Measurements from ENCODE around the gene EXOC4.
A peak's percentile ranks its signal among the peaks of the same experiment; 100 is the strongest.
"Not testable (repeated sequence)": the region's sequence is repeated elsewhere in the genome, so short reads cannot be mapped to it uniquely, and the experiment has no call there.

The EXOC4 gene

DNA sequence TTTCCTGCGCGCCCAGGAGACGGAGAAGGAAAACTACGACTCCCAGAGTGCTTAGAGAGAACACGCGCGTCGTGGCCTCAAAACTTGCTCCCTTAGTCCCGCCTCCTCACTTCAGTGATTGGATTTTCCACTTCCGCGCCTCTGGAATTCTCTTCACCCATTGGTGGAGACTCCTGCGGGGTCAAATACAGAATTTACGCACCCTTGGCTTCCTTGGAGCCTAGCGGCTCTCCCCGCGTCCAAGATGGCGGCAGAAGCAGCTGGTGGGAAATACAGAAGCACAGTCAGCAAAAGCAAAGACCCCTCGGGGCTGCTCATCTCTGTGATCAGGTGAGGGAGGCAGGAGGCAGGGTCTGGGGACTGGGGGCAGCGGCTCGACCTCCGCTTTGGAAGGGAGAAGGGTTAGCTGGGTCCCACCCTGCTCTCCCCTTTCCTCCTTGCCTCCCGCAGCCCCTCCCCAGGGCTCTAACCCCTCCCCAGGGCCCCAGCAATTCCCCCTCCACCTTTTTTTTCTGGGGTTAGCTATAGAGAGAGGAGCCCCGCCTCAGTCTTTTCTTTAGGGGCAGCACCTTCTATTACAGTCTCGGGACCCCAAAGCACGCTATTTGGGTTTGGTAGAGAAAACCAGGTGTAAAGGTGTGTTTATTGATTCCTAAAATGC lies at the start of gene EXOC4:
Gene EXOC4, plus strand, starts transcription at position 221 of the 661 bp plus-strand sequence.
- peak; percentile 97 for DNase-seq

DNA sequence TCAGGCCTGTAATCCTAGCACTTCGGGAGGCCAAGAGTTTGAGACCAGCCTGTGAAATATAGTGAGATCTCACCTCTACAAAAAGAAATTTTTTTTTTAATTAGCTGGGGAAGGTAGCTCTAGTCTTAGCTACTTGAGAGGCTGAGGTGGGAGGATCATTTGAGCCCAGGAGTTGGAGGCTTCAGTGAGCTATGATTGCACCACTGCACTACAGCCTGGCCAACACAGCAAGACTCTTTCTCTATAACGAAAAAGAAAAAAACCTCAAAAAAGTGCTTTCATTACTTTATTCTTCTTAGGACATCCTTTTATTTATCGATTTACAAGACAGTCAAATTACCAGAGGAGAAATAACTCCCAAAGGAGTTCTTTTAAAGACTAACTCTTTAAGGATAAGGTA lies 49.4 kb upstream of the EXOC4 start:
- no peak for DNase-seq

DNA sequence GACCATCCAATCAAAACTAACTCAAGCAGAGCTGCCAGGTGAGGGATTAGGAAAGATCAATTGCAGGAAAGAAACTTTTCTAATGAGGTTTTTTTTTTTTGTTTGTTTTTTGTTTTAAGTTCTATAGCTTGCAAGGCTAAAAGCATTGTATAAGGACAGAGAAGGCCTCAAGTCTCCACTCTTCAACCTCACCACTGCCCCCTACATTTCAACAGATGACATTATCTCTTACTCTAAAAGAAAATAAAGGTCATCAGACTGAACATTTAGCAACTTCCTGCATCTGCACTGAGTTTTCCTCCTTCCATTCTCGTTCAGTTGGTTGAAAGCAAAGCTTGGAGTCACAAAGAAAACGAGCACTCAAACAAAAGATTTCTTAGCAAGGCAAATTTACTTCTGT lies 45.2 kb upstream of the EXOC4 start:
- DNase-seq: no peak

DNA sequence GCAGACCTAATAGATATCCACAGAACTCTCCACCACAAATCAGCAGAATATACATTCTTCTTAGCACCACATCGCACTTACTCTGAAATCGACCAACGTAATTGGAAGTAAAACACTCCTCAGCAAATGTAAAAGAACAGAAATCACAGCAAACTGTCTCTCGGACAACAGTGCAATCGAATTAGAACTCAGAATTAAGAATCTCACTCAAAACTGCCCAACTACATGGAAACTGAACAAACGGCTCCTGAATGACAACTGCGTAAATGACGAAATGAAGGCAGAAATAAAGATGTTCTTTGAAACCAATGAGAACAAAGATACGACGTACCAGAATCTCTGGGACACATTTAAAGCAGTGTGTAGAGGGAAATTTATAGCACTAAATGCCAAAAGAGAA lies 42.1 kb upstream of the EXOC4 start:
- DNase-seq: not testable (repeated sequence)

DNA sequence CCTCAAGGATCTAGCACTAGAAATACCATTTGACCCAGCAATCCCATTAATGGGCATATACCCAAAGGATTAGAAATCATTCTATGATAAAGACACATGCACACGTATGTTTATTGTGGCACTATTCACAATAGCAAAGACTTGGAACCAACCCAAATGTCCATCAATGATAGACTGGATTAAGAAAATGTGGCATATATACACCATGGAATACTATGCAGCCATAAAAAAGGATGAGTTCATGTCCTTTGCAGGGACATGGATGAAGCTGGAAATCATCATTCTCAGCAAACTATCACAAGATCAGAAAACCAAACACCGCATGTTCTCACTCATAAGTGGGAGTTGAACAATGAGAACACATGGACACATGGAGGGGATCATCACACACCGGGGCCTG lies 39.1 kb upstream of the EXOC4 start:
- DNase-seq: not testable (repeated sequence)

DNA sequence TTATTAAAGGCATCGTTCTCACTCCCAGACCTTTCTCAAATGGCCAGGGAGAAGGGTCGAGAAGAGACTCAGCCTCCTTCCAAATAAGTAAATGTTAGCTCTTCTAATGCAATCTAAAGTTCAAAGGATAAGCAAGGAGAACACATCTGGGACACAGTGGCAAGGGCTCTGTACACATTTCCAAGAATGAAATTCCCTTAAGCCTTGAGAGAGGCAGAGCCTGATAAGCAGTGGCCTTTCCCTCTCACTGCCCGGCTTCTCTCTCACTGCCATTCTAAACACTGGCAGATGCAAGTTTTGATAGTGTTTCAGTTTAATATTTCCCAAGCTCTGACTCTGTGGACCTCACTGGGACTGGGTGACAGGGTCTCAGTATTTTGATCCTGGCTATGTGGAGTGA lies 35.1 kb upstream of the EXOC4 start:
- DNase-seq: no peak

DNA sequence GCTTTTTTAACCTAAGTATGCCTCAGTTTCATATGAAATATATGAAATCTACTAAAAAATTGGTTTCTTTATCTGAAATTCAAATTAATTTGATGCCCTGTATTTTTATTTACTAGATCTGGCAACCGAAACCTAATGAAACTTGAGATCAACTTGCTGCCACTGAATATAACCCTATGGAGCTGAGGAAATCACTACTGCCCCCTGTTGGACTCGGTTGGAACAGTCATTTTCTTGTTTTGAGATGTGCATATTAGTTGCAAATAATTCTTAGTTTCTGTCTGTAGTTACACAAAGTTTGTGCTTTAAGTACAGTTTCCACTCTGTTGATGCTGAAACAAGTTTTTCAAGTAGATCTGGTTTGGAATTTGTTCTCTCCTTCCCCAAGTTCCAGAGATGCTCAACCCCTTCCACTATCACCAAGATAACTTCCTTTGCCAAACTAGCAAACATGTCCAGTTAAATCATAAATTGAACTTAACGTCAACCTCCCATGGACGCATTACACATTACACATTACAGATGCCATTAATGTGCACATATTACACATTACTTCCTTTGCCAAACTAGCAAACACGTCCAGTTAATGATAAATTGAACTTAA lies 22.2 kb upstream of the EXOC4 start:
- peak; percentile 26 for DNase-seq

DNA sequence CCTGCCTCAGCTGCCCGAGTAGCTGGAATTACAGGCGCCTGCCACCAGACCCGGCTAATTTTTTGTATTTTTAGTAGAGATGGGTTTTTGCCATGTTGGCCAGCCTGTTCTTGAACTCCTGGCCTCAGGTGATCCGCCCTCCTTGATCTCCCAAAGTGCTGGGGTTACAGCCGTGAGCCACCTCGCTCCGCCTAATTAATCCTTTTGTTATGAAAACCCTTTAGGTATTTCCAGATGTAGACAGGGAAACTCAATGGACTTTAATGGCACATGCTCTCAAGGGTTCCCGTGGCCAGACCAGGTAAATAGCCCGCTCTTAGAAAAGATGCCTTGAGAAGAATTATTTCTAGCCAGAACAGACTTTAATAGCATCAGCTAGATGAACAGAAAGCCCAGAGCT lies 19.7 kb upstream of the EXOC4 start:
- DNase-seq: no peak

DNA sequence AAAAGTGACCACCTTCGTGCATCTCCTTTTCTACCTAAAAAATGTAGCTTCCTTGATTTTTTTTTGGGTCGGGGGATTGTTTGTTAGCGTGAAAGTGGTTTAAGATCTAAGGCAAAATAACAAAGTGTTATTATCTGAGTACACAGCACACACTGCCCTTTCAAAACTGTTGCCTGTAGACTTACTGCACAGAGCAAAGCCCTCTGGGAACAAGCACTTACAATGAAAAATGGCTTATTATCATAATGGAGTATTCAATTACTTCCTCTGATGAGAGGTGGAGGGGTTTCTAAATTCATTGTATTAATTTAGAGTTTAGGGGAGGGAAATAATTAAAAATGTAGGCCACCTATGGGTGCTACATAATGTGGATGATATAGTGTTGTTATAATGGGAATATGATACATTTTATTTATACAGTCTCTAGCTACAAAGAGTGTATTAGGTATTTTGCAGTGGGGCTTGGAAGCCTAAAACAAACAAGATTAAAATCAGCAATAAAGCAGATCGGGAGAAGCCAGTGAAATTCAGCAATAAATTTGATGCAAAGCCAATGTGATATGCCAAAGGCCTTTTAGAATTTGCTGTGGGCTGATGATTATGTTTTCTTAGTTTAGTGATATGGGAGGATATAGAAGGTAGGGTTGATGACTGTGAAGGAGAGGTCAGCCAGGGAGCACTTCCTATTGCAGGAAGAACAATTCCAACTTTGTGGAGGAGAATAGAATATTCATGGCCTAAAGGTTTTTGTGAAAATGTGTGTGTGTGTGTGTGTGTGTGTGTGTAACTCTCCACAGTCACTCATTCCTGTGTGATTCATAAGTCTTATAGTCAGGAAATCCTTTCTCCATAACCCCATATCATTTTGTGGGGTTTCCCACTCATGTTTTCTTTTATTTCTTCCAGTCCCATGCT lies 17.7 kb upstream of the EXOC4 start:
- DNase-seq: no peak

DNA sequence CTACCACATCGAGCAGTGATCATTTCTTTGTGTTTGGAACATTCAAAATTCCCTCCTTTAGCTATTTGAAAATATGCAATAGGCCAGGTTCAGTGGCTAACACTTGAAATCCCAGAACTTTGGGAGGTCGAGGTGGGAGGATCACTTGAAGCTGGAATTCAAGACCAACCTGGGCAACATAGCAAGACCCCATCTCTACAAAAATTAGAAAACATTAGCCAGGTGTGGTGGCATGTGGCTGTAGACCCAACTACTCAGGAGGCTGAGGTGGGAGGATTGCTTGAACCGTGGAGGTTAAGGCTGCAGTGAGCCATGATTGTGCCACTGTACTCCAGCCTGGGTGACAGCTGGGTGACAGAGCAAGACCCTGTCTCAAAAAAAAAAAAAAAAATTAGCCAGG lies 15.3 kb upstream of the EXOC4 start:
- no peak for DNase-seq

DNA sequence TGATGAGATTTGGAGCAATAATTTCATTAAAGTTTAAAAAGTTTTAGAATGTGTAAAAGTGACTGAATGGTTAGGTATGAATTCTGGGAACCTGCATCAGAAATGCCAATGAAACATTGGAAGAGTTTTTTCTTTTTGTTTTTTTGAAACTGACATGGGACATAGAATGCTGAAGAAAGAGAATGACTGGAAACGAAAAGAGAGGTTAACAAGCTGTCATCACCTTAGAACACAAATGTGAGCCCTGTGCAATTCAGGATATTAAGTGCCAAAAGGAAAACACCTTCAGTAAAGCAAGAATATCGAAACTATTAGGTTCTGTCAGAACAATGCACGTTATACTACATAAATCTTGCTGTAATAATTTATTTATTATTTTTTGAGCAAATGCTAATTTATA lies 12.6 kb upstream of the EXOC4 start:
- DNase-seq: no peak

DNA sequence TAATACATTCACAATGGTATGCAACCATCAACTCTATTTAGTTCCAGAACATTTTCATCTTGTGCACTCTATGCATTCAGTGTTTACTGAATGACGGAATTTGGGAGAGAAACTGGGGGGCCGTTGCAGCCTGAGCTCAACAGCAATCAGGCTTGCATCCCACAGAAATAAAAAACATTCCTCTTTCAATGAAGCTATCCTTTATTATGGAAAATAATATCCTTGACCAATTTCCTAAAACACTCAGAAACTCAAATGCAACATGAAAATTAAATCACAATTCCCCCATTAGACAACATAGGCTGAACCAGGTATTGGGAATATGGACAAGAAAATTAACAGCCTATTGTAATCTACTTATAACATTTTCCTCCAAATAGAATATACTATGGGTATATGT lies 6.3 kb upstream of the EXOC4 start:
- no peak for DNase-seq

DNA sequence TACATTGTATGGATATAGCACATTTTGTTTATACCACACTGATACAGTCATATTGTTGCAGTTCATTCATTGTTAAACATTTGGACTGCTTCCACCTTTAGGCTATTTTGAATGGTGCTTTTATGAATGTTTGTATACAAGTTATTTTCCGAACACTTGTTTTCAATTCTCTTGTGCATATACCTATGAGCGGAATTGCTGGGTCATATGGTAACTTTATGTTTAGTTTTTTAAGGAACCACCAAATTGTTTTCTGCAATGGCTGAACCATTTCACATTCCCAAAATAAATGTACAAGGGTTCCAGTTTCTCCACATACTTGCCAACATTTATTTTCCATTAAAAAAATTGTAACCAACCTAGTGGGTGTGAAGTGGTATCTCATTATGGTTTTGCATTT lies 4.0 kb upstream of the EXOC4 start:
- DNase-seq: no peak

DNA sequence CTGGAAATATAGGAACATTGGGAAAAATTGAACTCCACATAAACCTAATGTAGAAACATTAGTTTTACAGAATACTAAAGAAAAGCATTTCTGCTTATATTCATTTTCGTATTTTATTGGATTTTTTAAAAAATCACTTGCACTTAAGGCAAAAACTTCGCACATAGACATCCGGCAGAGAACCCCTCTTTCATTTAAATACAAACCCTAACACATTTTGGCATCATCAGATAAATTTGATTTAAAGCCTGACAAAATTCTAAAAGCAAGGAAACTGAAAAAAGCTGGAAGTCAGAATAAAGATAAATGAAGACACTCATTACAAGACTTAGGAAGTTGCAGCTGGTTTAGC lies 396 bp upstream of the EXOC4 start:
- no peak for DNase-seq

DNA sequence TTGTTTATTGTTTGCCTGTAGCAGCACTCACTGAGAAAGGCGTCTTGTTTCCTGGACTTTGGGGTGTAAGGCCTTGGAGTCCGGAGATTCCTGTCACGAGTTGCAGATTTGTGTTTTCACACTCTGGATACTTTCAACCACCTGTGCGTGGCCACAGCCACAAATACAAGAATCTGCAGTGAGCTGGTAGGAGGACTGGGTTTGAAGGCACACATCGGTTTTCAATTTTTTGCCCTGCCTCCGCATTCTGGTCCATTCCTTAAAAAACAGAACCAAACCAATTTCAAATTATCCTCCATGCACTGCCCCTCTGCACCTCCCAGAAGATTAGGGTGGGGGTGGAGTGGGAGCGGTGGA lies 619 bp downstream of the EXOC4 start:
- peak; percentile 30 for DNase-seq

DNA sequence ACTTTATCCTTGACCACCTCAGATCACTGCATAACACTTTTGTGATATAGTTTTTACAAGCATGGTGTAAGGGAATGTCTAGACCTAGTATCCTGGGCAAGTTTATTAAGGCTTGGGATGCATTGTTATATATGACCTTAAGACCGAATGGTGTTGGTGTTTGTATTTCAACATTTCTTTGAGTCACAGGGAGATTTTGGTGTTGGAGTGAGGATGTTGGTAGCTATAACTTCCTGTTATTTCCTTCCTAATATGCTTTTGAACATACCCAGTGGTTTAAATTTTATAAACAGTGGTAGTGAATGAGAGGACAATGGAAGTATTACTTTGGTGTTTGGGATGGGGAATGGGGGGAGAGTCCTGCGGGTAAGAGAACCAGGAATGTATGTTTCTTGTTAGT lies 2.6 kb downstream of the EXOC4 start:
- DNase-seq: no peak

DNA sequence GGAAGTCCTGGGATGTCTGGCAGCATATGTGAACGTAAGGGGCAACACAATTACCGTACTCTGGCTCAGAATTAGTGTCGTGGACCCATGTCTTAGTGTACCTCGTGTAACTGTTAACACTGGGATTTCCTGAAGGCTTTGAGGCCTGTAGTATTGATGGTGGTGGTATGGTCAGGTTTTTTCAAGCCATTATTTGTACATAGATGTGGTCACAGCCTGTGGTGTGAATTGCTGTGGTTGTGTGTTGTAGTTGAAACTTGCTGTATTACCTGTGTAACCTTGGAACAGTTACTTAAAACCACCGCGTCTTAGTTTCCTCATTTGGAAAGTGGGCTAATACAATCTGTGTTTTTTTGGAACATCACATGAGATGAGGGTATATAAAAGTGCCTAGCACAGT lies 5.3 kb downstream of the EXOC4 start:
- no peak for DNase-seq

DNA sequence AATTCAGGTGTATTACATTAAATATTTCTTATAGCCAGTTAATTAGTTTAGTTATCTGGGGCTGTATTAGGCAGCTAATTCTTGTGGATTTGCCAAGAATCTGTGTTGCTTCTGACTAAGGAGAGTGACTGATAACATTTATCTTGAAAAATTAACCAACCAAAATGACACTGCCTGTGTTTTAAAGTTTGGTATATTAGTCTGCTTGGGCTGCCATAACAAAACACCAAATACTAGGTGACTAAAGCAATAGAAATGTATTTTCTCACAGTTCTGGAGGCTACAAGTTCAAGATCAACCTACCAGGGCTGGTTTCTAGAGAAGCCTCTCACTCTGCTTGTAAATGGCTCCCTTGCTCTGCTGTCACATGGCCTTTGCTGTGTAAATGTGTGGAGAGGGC lies 12.9 kb downstream of the EXOC4 start:
- no peak for DNase-seq

DNA sequence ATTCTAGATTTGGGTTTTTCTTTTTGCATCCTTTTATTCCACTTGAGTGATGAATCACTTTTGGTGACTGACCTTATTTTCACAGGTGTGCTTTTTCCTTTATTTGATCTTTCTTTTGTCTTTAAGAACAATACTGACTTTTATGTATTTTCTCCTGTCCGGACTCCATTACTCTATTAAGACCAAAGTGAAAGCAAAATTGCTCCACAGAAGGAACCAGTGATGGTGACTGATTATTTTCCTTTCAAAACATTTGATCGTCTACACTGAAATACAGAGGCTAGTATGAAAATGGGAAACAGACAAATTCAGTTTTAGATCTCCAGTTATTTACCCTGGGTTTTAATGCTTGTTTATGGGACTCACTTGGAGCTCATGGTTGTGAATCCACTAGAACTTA lies 15.5 kb downstream of the EXOC4 start:
- DNase-seq: no peak

DNA sequence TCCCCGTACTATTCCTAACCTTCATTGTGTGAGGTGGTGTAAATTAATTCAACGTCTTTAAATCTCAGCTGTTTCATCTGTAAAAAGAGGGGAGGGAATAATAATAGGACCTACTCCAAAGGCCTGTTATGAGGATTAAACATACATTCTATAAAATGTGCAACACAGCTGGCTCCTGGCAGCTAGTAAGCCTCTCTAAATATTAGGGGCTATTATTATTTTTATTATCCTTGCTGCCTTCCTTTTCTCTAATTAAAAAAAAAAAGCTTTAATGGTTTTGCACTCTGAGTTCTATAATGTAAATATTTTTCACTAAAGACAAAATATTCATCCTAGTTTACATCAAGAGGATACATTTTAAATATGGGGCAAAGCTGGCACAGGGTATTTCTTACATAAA lies 19.5 kb downstream of the EXOC4 start:
- DNase-seq: no peak

DNA sequence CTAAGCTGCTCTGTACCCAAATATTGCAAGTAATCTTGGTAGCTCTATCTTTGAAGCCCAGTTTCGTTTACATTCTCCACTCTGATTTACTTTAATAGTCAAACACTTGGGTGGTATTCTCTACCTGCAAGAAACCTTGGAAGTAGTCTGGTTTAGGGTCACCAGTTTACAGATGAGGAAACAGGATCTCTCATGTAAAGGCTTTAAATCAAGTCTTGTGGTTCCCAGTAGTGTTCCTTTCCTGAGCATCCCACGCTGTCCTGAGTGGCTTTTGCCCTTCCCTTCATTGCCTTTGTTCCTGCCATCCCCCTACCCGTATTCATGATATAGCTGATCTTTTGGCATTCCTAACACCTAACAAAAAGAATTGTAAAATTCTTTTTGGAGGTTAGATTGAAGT lies 20.3 kb downstream of the EXOC4 start:
- no peak for DNase-seq

DNA sequence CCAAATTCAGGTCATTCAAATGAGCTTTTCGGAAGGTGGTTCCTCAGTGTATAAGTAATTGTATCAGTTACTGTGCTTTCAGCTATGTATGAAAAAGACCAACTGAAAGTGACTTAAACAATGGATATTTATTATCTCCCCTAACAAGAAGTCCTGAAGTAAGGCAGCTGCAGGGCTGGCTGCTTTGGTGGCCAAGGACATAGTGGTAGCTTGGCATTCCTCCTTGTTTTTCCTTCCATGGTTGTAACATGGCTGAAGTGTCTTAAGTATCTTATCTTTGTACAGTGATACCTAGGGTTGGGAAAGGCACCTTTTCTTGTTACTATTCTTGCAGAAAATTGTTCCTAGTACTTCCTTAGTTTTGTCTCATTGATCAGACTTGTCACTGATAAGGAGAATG lies 21.4 kb downstream of the EXOC4 start:
- no peak for DNase-seq

DNA sequence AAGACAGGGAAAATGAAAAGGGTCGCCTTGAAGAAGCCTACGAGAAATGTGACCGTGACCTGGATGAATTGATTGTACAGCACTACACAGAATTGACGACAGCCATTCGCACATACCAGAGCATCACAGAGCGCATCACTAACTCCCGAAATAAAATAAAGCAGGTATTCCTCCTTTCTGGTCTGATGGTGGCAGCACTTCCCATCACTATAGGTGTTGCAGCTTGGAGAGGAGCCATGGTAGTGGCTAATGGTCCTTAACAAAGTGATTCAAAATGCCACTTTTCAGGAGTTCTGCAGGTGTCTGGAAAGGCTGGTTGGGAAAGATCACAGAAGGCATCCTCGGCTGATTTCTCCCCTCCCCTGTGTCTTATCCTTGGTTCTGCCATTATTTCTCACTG lies 22.1 kb downstream of the EXOC4 start:
- DNase-seq: peak; percentile 6

DNA sequence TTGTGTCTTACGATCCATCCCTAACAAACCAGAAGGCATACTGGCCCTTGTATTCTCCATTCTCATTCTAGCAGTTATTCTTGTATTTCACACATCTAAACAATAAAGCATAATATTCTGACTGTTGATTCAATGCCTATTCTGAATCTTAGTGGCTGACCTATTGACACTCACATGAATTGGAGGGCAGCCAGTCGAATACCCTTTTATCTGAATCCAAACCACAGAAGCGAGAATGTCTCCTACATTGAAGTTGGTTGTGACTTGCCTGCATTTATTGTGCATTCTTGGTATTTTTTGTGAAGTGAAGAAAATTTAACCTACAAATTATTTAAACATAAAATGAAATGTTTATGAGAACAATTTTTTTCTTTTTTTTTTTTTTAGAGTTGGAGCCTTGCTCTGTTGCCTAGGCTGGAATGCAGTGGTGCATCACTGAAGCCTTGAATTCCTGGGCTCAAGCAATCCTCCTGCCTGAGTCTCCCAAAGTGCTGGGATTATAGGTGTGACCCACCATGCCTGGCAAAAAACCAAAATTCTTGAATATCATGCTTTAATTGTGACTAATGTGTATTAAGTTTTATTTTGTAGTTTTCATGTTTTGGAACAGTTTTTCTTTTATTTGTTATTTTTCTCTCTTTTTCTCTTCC lies 22.7 kb downstream of the EXOC4 start:
- no peak for DNase-seq

Data from NCI-H146 (cell line).